DMS 273 (cell line): ENCODE measurements around the gene RBM46.
A peak's percentile ranks its signal among the peaks of the same experiment; 100 is the strongest.
"Not testable (repeated sequence)": the region's sequence is repeated elsewhere in the genome, so short reads cannot be mapped to it uniquely, and the experiment has no call there.

Experiments
- DNase-seq: peaks from one replicate; lab custom pipeline; 2025; ENCODE audit not compliant: unreplicated experiment; lab: John Stamatoyannopoulos, UW

Gene RBM46

DNA sequence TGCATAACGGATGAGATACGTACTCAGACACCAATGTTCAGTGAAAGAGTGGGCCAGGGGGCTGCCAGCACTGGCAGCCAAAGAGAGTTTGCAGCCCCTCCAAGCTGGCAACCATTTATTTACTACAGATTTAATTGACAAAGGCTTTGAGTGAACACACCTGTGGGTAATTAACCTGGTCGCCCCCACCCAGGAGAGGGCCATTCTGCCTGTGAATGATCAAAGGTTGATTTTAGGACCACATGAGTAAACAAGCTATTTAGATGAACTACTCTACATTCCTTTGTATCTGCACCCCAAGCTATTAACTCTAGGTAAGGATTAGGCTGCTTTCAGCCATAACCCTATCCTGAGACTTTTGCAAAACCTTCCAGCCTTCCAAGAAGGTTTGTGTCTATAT lies 55.0 kb downstream of the RBM46 start:
- no peak for DNase-seq

DNA sequence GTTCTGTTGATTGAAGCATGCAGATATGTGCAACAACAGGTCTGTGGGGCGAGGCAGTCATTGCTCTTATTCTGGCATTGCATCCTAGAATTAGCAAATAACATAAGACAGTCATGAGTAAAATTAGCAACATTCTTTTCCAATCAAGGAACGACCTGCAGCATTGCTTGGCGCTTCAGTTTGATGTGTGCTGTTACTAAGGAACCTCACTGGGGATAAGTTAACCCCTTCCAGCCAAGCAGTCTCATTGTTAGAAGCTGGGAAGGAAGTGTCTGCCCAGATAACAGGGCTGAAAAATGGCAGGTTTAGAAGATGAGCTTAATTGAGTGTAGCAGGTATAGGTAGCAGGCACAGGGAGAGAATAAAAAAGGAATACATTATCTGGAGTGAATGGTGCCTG lies 55.4 kb downstream of the RBM46 start:
- DNase-seq = no peak

DNA sequence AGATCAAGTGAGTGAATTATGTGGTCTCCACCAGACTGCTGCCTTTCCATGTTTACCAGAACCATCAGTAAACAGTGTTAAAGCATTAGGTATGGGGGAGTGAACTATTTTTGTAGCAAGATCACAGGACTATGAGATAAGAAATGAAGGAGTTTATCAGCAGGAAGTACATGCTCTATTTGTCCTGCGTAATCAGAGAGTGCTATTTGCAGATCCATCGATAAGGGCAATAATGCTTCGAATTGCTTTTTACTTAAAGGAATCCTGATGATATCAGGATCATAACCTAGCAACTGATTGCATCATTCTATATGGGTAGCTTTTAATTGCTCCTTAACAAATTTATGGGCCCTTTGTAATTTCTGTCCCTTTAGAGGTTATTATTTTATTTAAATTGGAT lies 57.1 kb downstream of the RBM46 start:
- no peak for DNase-seq

DNA sequence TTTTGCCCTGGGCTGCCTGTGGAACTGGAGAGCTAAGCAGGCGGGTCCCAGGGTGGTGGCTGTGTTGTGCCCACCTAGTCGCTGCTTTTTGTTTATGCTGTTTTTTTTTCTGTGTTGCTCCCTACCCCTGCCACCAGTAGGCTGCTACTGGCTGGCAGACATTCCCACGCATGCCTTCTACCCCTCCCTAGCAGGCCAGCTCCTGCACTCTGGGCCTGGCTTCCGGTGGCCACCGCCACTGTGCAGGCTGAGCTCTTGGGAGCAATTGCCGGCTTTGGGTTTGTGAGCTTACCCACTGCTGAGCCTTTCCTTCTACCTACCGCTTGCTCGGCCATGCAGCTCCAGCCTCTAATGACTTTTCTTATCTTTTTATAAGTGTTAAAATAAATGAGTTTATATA lies 57.6 kb downstream of the RBM46 start:
- no peak for DNase-seq

GRCh38 chr4:154854362-154854761 lies 73.3 kb downstream of the RBM46 start:
- peak; percentile 12 for DNase-seq

DNA sequence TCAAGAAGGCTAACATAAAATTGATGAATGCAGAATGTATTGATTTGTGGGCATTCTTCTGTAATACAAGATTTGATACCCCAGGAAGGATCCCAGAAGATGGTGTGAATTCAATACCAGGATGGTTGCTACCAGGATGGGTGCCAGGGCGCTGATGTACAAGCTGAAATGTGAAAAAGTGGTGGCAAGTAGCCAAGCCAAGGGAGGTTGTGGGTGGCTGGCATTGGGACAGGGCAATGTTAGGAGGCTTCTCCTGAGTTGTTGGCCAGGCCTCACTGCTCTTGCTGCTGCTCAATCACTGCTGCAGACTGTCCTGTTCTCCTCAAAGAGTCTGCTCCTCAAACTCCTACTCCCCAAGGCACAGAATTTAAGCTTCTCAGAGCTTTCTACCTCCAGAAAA lies 77.1 kb downstream of the RBM46 start:
- DNase-seq = no peak

- DNase-seq = no peak
These were observed 87.5 kb downstream of the RBM46 start for GRCh38 chr4:154868414-154869194.

DNA sequence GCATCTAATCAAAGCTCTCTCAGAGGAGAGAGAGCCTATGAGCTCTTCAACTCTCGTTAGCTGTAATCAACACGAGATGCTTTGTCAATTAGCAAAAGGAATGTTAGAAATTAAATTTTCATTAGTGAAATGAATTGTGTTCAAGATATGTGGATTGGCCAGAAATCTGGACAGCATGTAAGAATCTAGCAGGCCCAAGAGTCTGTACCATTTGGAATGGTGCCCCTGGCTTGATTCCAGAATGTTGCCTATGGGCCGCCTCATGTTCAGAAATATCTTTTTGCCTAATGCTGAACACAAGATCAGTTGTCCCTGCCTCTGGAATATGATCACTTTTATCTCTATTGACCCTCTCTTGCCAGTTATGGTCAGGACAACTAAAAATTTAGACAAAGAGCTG lies 88.2 kb downstream of the RBM46 start:
- no peak for DNase-seq

- no peak for DNase-seq
These were observed 91.1 kb downstream of the RBM46 start for GRCh38 chr4:154872198-154872597.

DNA sequence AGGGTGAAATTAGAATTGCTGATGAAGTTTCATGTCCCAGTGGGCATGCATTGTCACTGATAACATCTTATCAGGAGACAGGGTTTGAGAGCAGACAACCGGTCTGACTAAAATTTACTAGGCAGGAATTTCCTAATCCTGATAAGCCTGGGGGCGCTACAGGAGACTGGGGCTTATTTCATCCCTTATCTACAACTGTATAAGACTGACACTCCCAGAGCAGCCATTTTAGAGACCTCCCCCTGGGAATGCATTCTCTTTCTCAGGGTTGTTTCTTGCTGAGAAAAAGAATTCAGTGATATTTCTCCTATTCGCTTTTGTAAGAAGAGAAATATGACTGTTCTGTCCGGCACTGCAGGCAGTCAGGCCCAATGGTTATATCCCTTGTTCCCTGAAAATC lies 93.0 kb downstream of the RBM46 start:
- not testable (repeated sequence) for DNase-seq

DNA sequence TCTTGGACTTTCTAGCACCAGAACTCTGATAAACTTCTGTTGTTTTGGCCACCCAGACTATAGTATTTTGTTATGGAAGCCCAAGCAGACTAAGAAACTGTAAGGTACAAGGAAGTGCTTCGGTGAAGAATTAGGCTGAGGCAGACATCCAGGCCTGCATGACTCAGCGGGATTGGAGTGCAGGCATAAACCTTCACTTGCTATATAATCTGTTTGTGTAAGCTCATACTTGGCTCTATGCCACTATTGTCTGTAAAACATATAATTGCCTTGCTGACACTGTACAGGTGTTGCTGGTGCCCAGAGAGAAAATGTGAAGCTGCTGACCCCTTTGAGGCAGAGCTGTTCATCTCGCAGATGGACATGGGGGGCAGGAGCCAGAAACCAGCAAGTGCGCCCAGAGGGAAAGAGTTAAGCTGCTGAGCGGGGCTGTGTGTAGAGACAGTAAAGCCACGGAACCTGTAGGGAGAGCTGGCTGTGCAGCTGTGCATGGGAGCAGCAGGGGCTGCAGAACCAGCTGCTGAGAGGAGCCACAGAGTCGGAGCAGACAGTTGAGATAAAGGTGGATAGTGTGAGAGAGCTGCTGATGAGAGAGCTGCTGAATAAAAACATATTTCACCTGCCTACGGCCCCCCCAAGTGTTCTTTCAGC lies 96.2 kb downstream of the RBM46 start:
- no peak for DNase-seq
